PC-9 (cell line): ENCODE results near the gene BCAS3. TPM values are rescaled to one million over a fixed set of nuclear protein-coding genes. Genes with fewer than 3 reads are reported as not detected.

Experiments
- BruUV-seq: library from RNA; stranded (reverse); fragments of 400-500 nt; replicated peaks from 2 replicates; lab custom pipeline; 2021; lab: Mats Ljungman, UMichigan
- CTCF ChIA-PET: fragments of 300-600 bp; sonication (Branson Sonifier 250); formaldehyde crosslinking; loops from one replicate; lab custom pipeline; 2022; ENCODE audit warnings: antibody characterized with exemption; lab: Charles Lee
- POLR2A ChIA-PET: fragments of 300-600 bp; sonication (Branson Sonifier 250); formaldehyde crosslinking; loops from one replicate; lab custom pipeline; 2022; ENCODE audit warnings: antibody characterized with exemption; ENCODE audit not compliant: unreplicated experiment; lab: Charles Lee
- DNase-seq, 2 experiments: peaks; one replicate each; pipeline versions ENCODE4 v3.0.0 to v3.0.0-alpha.2; 2015 to 2022; ENCODE audit warnings: mixed read lengths in 1 of 2
- H2AFZ ChIP-seq: fragments of 200-600 bp; sonication (generic); 2 replicates; pipeline ENCODE4 v1.8.1; 2017; ENCODE audit warnings: antibody characterized with exemption
- H3F3A ChIP-seq: fragments of 200-600 bp; sonication (generic); 2 replicates; pipeline ENCODE4 v1.8.1; 2017; ENCODE audit warnings: antibody characterized with exemption, mild to moderate bottlenecking, low read depth; ENCODE audit not compliant: insufficient read depth
- H3K27ac ChIP-seq: fragments of 200-600 bp; sonication (generic); 2 replicates; pipeline ENCODE4 v1.6.1; 2016; ENCODE audit warnings: mixed run types
- H3K27me3 ChIP-seq: fragments of 200-600 bp; sonication (generic); 2 replicates; pipeline ENCODE4 v1.6.1; 2016; ENCODE audit warnings: low read depth, mixed run types; ENCODE audit not compliant: insufficient read depth
- H3K36me3 ChIP-seq: fragments of 200-600 bp; sonication (generic); 2 replicates; pipeline ENCODE4 v1.6.1; 2016; ENCODE audit warnings: low read depth, mixed run types
- H3K4me1 ChIP-seq: fragments of 200-600 bp; sonication (generic); replicated peaks from 2 replicates; pipeline ENCODE4 v1.6.1; 2016; ENCODE audit warnings: mixed run types; ENCODE audit not compliant: insufficient read depth
- H3K4me2 ChIP-seq: fragments of 200-600 bp; sonication (generic); 2 replicates; pipeline ENCODE4 v1.6.1; 2017; ENCODE audit warnings: mixed run types
- H3K4me3 ChIP-seq: fragments of 200-600 bp; sonication (generic); 2 replicates; pipeline ENCODE4 v1.6.1; 2016; ENCODE audit warnings: mixed run types
- H3K79me2 ChIP-seq: fragments of 200-600 bp; sonication (generic); 2 replicates; pipeline ENCODE4 v1.6.1; 2017; ENCODE audit warnings: low read depth, mixed run types
- H3K9me2 ChIP-seq: fragments of 200-600 bp; sonication (generic); 2 replicates; pipeline ENCODE4 v1.8.1; 2017; ENCODE audit warnings: mild to moderate bottlenecking; ENCODE audit not compliant: insufficient read depth
- H3K9me3 ChIP-seq: fragments of 200-600 bp; sonication (generic); 2 replicates; pipeline ENCODE4 v1.8.1; 2016; ENCODE audit warnings: low read depth; ENCODE audit not compliant: insufficient read depth
- H4K20me1 ChIP-seq: fragments of 200-600 bp; sonication (generic); 2 replicates; pipeline ENCODE4 v1.8.1; 2017; ENCODE audit not compliant: insufficient read depth
- EZH2 ChIP-seq: fragments of 200-600 bp; sonication (generic); IDR thresholded peaks from 2 replicates; pipeline ENCODE4 v1.8.0; 2017; ENCODE audit warnings: antibody characterized with exemption, low read depth
- intact Hi-C: fragments of 100-400 bp; cut with micrococcal nuclease; formaldehyde crosslinking; loops from one replicate; pipeline ENCODE4 v1.10.0; 2022; ENCODE audit not compliant: unreplicated experiment
- total RNA-seq: library from RNA; stranded (reverse); gene quantifications from 2 replicates; pipeline ENCODE4 v1.2.3, GENCODE V29; 2021
- TF ChIP-seq, protein P1 (sequence below): fragments of 200-600 bp; sonication (generic); conservative IDR thresholded peaks from 2 replicates; pipeline ENCODE4 v1.6.1; 2017; ENCODE audit warnings: mixed run types, antibody characterized with exemption, mild to moderate bottlenecking, moderate library complexity

BCAS3 gene
- total RNA-seq, 1 experiment from 2014 or later = 26.0 TPM

DNA sequence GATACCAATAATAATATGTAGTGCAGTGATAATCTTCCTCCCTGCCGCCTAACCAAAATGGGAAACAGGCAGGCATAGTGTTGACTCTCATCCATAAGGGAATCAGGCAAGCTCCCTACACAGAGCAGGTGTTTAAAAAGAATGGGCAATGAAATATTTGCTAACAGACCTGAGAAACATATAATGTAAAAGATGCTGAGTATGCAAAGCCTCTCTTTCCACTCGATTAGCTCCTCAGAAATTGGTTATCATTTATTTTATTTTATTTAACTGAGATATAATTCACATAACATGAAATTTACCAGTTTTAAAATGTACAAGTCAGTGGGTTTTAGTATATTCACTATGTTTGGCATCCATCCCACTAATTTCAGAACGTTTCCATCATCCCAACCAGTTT lies 404.3 kb downstream of the BCAS3 start:
- DNase-seq = no peak
- H3K27ac ChIP-seq = no peak overlapping the region
- no peak overlapping the region for H2AFZ ChIP-seq
- H3K4me3 ChIP-seq = no peak overlapping the region
- H3K27me3 ChIP-seq = no peaks in the 10 kb centered on the region
- TF ChIP-seq EZH2 = no peak
- TF ChIP-seq, protein P1, sequence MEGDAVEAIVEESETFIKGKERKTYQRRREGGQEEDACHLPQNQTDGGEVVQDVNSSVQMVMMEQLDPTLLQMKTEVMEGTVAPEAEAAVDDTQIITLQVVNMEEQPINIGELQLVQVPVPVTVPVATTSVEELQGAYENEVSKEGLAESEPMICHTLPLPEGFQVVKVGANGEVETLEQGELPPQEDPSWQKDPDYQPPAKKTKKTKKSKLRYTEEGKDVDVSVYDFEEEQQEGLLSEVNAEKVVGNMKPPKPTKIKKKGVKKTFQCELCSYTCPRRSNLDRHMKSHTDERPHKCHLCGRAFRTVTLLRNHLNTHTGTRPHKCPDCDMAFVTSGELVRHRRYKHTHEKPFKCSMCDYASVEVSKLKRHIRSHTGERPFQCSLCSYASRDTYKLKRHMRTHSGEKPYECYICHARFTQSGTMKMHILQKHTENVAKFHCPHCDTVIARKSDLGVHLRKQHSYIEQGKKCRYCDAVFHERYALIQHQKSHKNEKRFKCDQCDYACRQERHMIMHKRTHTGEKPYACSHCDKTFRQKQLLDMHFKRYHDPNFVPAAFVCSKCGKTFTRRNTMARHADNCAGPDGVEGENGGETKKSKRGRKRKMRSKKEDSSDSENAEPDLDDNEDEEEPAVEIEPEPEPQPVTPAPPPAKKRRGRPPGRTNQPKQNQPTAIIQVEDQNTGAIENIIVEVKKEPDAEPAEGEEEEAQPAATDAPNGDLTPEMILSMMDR = no peak
- no peaks in the 10 kb centered on the region for H3K79me2 ChIP-seq
- H3K4me2 ChIP-seq = no peak overlapping the region
- no peaks in the 10 kb centered on the region for H3K9me2 ChIP-seq
- CTCF ChIA-PET = interaction anchor here (0.6 kb wide), 1 partner anchor 108 kb away, joined by 3 read pairs; no protein-coding TSS in a partner anchor
- intact Hi-C loops = no loop called here
- no peaks in the 10 kb centered on the region for H3K4me1 ChIP-seq
- no peaks in the 10 kb centered on the region for H3K9me3 ChIP-seq
- H4K20me1 ChIP-seq = no peaks in the 10 kb centered on the region
- POLR2A ChIA-PET = no interaction called here
- no peaks in the 10 kb centered on the region for H3K36me3 ChIP-seq
- no peaks in the 10 kb centered on the region for H3F3A ChIP-seq
- no TSS peak for BruUV-seq

DNA sequence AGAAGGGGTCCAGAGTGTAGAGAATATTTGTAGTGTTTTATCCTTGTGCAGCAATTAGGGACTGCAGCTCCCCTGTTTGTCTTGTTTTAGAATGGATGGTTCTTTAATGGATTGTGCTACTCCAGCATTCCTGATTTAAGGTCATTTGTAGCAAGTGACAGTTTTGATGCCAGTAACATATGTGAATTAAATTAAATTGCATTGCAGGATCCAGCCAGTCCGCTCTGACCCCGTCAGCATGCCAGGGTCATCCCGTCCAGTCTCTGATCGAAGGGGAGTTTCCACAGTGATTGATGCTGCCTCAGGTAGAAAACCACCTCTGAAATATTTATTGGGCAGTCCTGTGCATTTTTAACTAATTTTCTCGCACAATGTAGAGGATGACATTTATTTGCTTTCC lies 406.6 kb downstream of the BCAS3 start:
- H3F3A ChIP-seq = no peaks in the 10 kb centered on the region
- no peaks in the 10 kb centered on the region for H4K20me1 ChIP-seq
- ChIA-PET CTCF (interaction anchor here (0.6 to 0.7 kb wide), 2 partner anchors 42 to 238 kb away, joined by 6 to 8 read pairs; no protein-coding TSS in a partner anchor), POLR2A (no interaction called here)
- H3K36me3 ChIP-seq = no peaks in the 10 kb centered on the region
- intact Hi-C loops = no loop called here
- no TSS peak for BruUV-seq
- H3K27ac ChIP-seq = no peak overlapping the region
- no peaks in the 10 kb centered on the region for H3K9me3 ChIP-seq
- H3K9me2 ChIP-seq = no peaks in the 10 kb centered on the region
- no peak overlapping the region for H2AFZ ChIP-seq
- no peaks in the 10 kb centered on the region for H3K79me2 ChIP-seq
- no peaks in the 10 kb centered on the region for H3K27me3 ChIP-seq
- DNase-seq = no peak
- H3K4me1 ChIP-seq = no peaks in the 10 kb centered on the region
- no peak overlapping the region for H3K4me2 ChIP-seq
- no peak overlapping the region for H3K4me3 ChIP-seq
- TF ChIP-seq EZH2 = no peak

DNA sequence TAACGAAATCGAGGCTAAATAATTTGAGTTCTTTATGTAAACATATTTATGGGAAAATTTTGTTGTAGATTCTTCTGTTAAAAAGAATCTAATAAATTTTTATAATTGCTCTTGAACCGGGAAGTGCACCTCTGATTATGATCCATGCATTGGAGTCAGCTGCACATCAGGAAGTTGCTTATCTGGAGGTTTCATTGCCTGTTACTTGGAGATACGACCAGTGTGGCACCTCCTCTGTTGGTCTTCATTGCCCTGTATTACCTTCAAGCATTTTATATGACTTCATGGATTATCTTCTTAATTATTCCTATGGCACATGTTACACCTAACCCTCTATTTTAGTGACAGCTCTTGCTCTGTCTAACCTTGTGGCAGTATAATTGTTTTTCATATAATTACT lies 409.4 kb downstream of the BCAS3 start:
- no peaks in the 10 kb centered on the region for H3K79me2 ChIP-seq
- intact Hi-C loops = no loop called here
- H3K9me3 ChIP-seq = no peaks in the 10 kb centered on the region; the same call in 1 of the 2 replicates
- no peak for DNase-seq
- no peaks in the 10 kb centered on the region for H3K9me2 ChIP-seq
- no TSS peak for BruUV-seq
- no peak overlapping the region for H3K4me2 ChIP-seq
- no peaks in the 10 kb centered on the region for H3K36me3 ChIP-seq
- CTCF ChIA-PET = interaction anchor here (0.5 kb wide), 1 partner anchor 305 kb away, joined by 4 read pairs; no protein-coding TSS in a partner anchor
- H3K4me1 ChIP-seq = no peaks in the 10 kb centered on the region
- no peak overlapping the region for H3K27ac ChIP-seq
- no peaks in the 10 kb centered on the region for H3F3A ChIP-seq
- no peak for TF ChIP-seq EZH2
- TF ChIP-seq, protein P1 = no peak
- H3K27me3 ChIP-seq = no peaks in the 10 kb centered on the region
- H2AFZ ChIP-seq = no peak overlapping the region
- H4K20me1 ChIP-seq = no peaks in the 10 kb centered on the region
- POLR2A ChIA-PET = no interaction called here
- no peak overlapping the region for H3K4me3 ChIP-seq

DNA sequence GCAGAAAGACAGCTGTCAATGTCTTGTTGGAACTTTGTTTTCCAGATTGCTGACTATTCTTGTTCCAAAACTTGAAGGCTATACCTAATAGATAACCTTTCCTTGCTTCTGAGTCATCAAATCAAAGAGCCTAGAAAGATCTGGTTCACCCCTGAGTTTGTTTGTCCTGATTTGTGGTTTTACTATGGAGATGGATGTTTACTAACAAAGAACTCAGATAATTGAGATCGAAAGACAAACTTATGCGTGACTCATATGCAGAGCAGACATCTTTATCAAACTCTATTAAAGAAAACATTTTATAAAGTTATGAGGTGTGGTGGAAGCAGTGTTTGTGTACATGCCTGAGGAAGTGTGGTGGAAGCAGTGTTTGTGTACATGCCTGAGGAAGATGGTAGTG lies 410.9 kb downstream of the BCAS3 start:
- intact Hi-C loops = no loop called here
- Histone ChIP-seq H3K9me3 (no peaks in the 10 kb centered on the region; the same call in 1 of the 2 replicates), H3K36me3 (no peaks in the 10 kb centered on the region), H3K4me1 (no peaks in the 10 kb centered on the region), H4K20me1 (no peaks in the 10 kb centered on the region), H3K4me2 (no peak overlapping the region), H3K79me2 (no peaks in the 10 kb centered on the region), H3K27ac (no peak overlapping the region), H3K4me3 (no peak overlapping the region), H3K27me3 (no peaks in the 10 kb centered on the region), H2AFZ (no peak overlapping the region), H3K9me2 (no peaks in the 10 kb centered on the region), H3F3A (no peaks in the 10 kb centered on the region)
- BruUV-seq = no TSS peak
- TF ChIP-seq EZH2 = no peak
- TF ChIP-seq, protein P1 = no peak
- POLR2A ChIA-PET = no interaction called here
- DNase-seq = peak in 1 of 2 experiments; percentile 36
- CTCF ChIA-PET = no interaction called here
